ENCODE results near the gene PIEZO2.

- TF ChIP-seq ZNF274 (IDR thresholded peaks at IDR 0.05; ENCODE audit: low read depth, low read length) (no peak), SUZ12 (IDR thresholded peaks at IDR 0.05; ENCODE audit: extremely low read depth, insufficient read depth, insufficient read length) (no peak)
Measured at GRCh38 chr18:11134940-11135339, 14.4 kb downstream of the PIEZO2 start.

Measured in NT2/D1 (cell line).